CD4-positive, CD25-positive, alpha-beta regulatory T cell (primary cell): ENCODE results near the gene RPS6KA4. TPM values are rescaled to one million over a fixed set of nuclear protein-coding genes. Genes with fewer than 3 reads are reported as not detected.

Experiments used
- ATAC-seq, 2 donors: fragments of 150-1000 bp; cut with Tn5 transposase; one replicate each; pipeline ENCODE4 v1.10.0; 2021; ENCODE audit warnings: low read depth in 2 of 2, moderate number of reproducible peaks in 2 of 2, moderate library complexity in 1 of 2
- DNase-seq, 3 donors: peaks; one replicate each; pipeline versions ENCODE4 v3.0.0 to v3.0.0-alpha.2; 2012 to 2022; ENCODE audit warnings: mixed read lengths in 1 of 3
- H3K27ac ChIP-seq: one replicate; pipeline ENCODE4 v1.7.0; 2013; ENCODE audit warnings: mild to moderate bottlenecking, low read length; ENCODE audit not compliant: insufficient read depth, poor library complexity, severe bottlenecking
- H3K27me3 ChIP-seq: one replicate; pipeline ENCODE4 v1.7.0; 2013; ENCODE audit warnings: low read length; ENCODE audit not compliant: control insufficient read depth, insufficient read depth
- H3K36me3 ChIP-seq: one replicate; pipeline ENCODE4 v1.7.0; 2013; ENCODE audit warnings: mild to moderate bottlenecking, low read length, moderate library complexity; ENCODE audit not compliant: control insufficient read depth, insufficient read depth
- H3K4me1 ChIP-seq: 2 replicates; pipeline ENCODE4 v1.7.0; 2013; ENCODE audit warnings: mild to moderate bottlenecking, low read length; ENCODE audit not compliant: insufficient read depth, control insufficient read depth, poor library complexity, severe bottlenecking
- H3K4me3 ChIP-seq: one replicate; pipeline ENCODE4 v1.7.0; 2013; ENCODE audit warnings: low read depth, mild to moderate bottlenecking, low read length, moderate library complexity
- H3K9me3 ChIP-seq, 2 experiments: 1 replicate in 1 of 2; 2 replicates in 1 of 2; pipeline ENCODE4 v1.7.0; 2013; ENCODE audit warnings: low read length in 2 of 2, mild to moderate bottlenecking in 1 of 2, moderate library complexity in 1 of 2; ENCODE audit not compliant: control insufficient read depth in 2 of 2
- H3K27ac Mint-ChIP-seq, 3 donors: one replicate each; pipeline ENCODE4 v1.8.0; 2020 to 2022; ENCODE audit warnings: mild to moderate bottlenecking in 3 of 3, mixed read lengths in 3 of 3, moderate library complexity in 2 of 3
- H3K27me3 Mint-ChIP-seq: one replicate; pipeline ENCODE4 v1.8.0; 2022; ENCODE audit warnings: mild to moderate bottlenecking, mixed read lengths
- H3K36me3 Mint-ChIP-seq: one replicate; pipeline ENCODE4 v1.8.0; 2020; ENCODE audit warnings: mixed read lengths
- H3K4me1 Mint-ChIP-seq, 4 donors: one replicate each; pipeline ENCODE4 v1.8.0; 2020 to 2022; ENCODE audit warnings: mixed read lengths in 4 of 4, mild to moderate bottlenecking in 1 of 4
- H3K4me3 Mint-ChIP-seq, 4 donors: one replicate each; pipeline ENCODE4 v1.8.0; 2020 to 2022; ENCODE audit warnings: mild to moderate bottlenecking in 4 of 4, mixed read lengths in 4 of 4, moderate library complexity in 3 of 4
- H3K9me3 Mint-ChIP-seq, 7 donors: one replicate each; pipeline ENCODE4 v1.8.0; 2020 to 2022; ENCODE audit warnings: mixed read lengths in 7 of 7, mild to moderate bottlenecking in 3 of 7, moderate library complexity in 2 of 7
- polyA plus RNA-seq, 4 donors: library from polyadenylated mRNA; unstranded; fragments of 300-500 nt; fragmentation: Illumina TruSeq; gene quantifications; one replicate each; pipeline ENCODE4 v1.2.3, GENCODE V29; 2021
- total RNA-seq: library from RNA; stranded (reverse); gene quantifications from one replicate; pipeline ENCODE4 v1.2.3, GENCODE V29; 2022

RPS6KA4 gene
- total and polyA plus RNA-seq, 5 donors from 2014 or later, result 6.3 to 32.7 (median 12.4) TPM

DNA sequence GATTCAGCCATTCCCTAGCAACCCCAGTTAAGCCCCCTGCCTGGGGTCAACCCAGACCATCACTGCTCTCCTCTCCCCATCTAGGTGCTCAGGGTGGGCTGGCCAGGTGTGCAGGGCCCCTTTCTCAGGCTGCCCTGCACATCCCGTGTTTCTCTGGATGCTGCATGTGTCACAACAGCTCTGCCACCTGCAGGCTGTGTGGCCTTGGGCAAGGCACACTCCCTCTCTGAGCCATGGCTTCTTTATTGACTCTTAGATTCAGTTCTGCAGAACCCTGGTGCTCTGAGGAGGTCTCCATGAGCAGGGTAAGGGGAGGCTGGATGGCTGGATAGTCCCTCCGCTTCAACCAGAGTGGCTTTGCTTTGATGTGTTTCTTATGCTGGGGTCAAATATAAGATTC lies 24.6 kb downstream of the RPS6KA4 start:
- Mint-ChIP-seq H3K27ac (no peak overlapping the region), H3K9me3 (peaks cover 0 to 1% (median 0%) of the 10 kb centered on the region in 7 donors), H3K27me3 (no peaks in the 10 kb centered on the region), H3K36me3 (no peaks in the 10 kb centered on the region), H3K4me3 (no peak overlapping the region), H3K4me1 (peaks cover 0 to 5% (median 0%) of the 10 kb centered on the region in 4 donors)
- Histone ChIP-seq H3K27ac (no peak overlapping the region), H3K27me3 (no peaks in the 10 kb centered on the region), H3K9me3 (no peaks in the 10 kb centered on the region), H3K36me3 (no peaks in the 10 kb centered on the region), H3K4me1 (no peaks in the 10 kb centered on the region), H3K4me3 (no peak overlapping the region)
- DNase-seq, result no peak
- ATAC-seq, result no peak

- no peaks in the 10 kb centered on the region for H3K27me3 Mint-ChIP-seq
- H3K36me3 Mint-ChIP-seq, result no peaks in the 10 kb centered on the region
Observed at GRCh38 chr11:64384028-64384737, 25.2 kb downstream of the RPS6KA4 start.

DNA sequence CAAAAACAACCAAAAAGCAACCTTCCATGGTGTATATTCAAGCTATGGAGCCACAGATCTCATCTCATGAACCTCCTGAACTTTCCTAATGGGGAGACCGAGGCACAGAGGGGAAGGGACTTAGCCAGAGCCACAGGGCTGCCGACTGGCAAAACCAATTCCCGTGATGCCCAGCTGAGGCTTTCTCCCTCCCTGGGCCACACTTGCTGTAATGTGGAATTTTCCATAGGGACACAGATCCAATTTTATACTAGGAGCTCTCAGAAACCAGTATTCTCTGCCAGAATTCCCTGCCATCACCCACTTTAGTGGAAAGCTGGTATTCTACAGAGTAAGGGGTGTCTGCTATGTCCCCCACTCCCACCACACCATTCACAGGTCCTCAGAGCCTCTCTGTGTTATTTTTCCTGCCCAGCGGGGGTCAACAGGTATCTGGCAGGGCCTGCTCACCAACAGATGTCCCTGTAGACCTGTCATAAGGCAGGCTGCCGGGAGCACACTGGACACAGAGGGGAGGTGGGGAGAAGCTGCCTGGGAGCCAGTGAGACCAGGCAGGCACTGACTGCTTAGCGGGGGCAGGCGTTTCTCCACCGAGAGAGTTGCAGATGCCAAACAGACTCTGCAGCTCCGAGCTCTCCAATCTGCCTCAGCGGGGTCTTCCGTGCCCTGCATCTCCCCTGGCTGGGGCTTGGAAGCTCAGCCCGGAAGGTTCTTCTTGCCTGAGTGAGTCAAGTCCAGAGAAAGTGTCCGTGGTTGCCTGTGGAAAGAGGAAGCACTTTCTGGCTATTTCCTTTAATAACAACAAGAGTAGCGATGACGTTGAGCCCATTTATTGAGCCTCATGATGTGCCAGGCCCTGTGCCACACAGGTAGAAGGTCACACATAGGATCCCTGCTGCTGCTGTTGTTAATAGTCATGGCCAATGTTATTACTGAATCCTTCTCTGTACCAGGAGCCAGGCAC lies 26.3 kb downstream of the RPS6KA4 start:
- no peaks in the 10 kb centered on the region for H3K9me3 ChIP-seq
- no peak overlapping the region for H3K27ac ChIP-seq
- Mint-ChIP-seq H3K4me3 (no peak overlapping the region), H3K27ac (peak overlapping the region in 1 of 3 donors; percentile 8), H3K4me1 (peaks cover 0 to 5% (median under 1%) of the 10 kb centered on the region in 4 donors), H3K27me3 (no peaks in the 10 kb centered on the region), H3K9me3 (peaks cover 0 to 1% (median 0%) of the 10 kb centered on the region in 7 donors), H3K36me3 (no peaks in the 10 kb centered on the region)
- H3K27me3 ChIP-seq, result no peaks in the 10 kb centered on the region
- no peak overlapping the region for H3K4me3 ChIP-seq
- H3K36me3 ChIP-seq, result no peaks in the 10 kb centered on the region
- DNase-seq (no peak), ATAC-seq (no peak)
- no peaks in the 10 kb centered on the region for H3K4me1 ChIP-seq

More at GRCh38 chr11:64384028-64384737, 25.2 kb downstream of the RPS6KA4 start:
- DNase-seq (no peak), ATAC-seq (no peak)
- H3K36me3 ChIP-seq, result no peaks in the 10 kb centered on the region
- H3K4me1 ChIP-seq, result no peaks in the 10 kb centered on the region
- Mint-ChIP-seq H3K9me3 (peaks cover 0 to 1% (median 0%) of the 10 kb centered on the region in 7 donors), H3K4me3 (no peak overlapping the region), H3K27ac (peak overlapping the region in 1 of 3 donors; percentile 8), H3K4me1 (peaks cover 0 to 5% (median 0%) of the 10 kb centered on the region in 4 donors)
- H3K9me3 ChIP-seq, result no peaks in the 10 kb centered on the region
- no peak overlapping the region for H3K4me3 ChIP-seq
- H3K27me3 ChIP-seq, result no peaks in the 10 kb centered on the region
- H3K27ac ChIP-seq, result no peak overlapping the region

- Mint-ChIP-seq H3K27me3 (peaks cover 5% of the 10 kb centered on the region), H3K4me3 (no peak overlapping the region), H3K36me3 (no peaks in the 10 kb centered on the region), H3K27ac (no peak overlapping the region), H3K9me3 (peaks cover 0 to 2% (median 0%) of the 10 kb centered on the region in 7 donors), H3K4me1 (peaks cover 0 to 12% (median 3%) of the 10 kb centered on the region in 4 donors)
- DNase-seq (peak in 1 of 3 donors; percentile 10), ATAC-seq (peak in 1 of 2 donors; percentile 24)
- Histone ChIP-seq H3K36me3 (no peaks in the 10 kb centered on the region), H3K27ac (no peak overlapping the region), H3K4me1 (no peaks in the 10 kb centered on the region), H3K9me3 (no peaks in the 10 kb centered on the region), H3K27me3 (no peaks in the 10 kb centered on the region), H3K4me3 (no peak overlapping the region)
Observed at GRCh38 chr11:64385945-64386704, 27.2 kb downstream of the RPS6KA4 start.

- peaks cover 5% of the 10 kb centered on the region for H3K27me3 Mint-ChIP-seq
- DNase-seq (no peak), ATAC-seq (no peak)
- H3K9me3 Mint-ChIP-seq, result peaks cover 0 to 2% (median 0%) of the 10 kb centered on the region in 7 donors
- Histone ChIP-seq H3K4me1 (peaks cover 4% of the 10 kb centered on the region), H3K27me3 (no peaks in the 10 kb centered on the region), H3K4me3 (no peak overlapping the region), H3K36me3 (no peaks in the 10 kb centered on the region), H3K27ac (no peak overlapping the region), H3K9me3 (no peaks in the 10 kb centered on the region)
- H3K4me1 Mint-ChIP-seq, result peaks cover 0 to 17% (median 3%) of the 10 kb centered on the region in 4 donors
- H3K27ac Mint-ChIP-seq, result peak overlapping the region in 1 of 3 donors; percentile 48
- H3K36me3 Mint-ChIP-seq, result no peaks in the 10 kb centered on the region
- H3K4me3 Mint-ChIP-seq, result no peak overlapping the region
Observed at GRCh38 chr11:64387916-64388315, 29.0 kb downstream of the RPS6KA4 start.

DNA sequence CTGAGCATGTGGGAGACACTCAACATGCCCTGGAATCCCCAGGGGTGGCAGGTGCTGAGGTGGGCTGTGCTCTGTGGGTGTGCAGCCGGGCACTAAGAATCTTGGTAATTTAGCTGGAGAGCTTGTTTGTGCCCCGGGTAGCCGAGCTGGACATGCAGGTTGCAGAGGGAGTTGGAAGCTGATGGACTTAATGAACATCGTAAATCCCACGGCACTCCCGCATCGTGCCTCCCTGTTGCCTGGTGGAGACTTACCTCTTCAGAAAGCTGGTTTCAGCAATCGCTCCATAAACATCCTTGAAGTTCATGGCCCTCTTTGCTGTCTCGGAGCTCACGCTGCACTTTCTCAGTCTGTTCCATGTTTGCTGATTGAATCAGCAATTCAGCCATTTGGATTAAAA lies 29.9 kb downstream of the RPS6KA4 start:
- Mint-ChIP-seq H3K27ac (no peak overlapping the region), H3K27me3 (peaks cover 8% of the 10 kb centered on the region), H3K4me3 (no peak overlapping the region), H3K9me3 (peaks cover 0 to 2% (median 0%) of the 10 kb centered on the region in 7 donors), H3K36me3 (no peaks in the 10 kb centered on the region), H3K4me1 (peaks cover 0 to 17% (median 3%) of the 10 kb centered on the region in 4 donors)
- ATAC-seq, result no peak
- H3K27me3 ChIP-seq, result no peaks in the 10 kb centered on the region
- H3K4me1 ChIP-seq, result peaks cover 4% of the 10 kb centered on the region
- H3K4me3 ChIP-seq, result no peak overlapping the region
- H3K27ac ChIP-seq, result no peak overlapping the region
- no peak for DNase-seq
- no peaks in the 10 kb centered on the region for H3K36me3 ChIP-seq
- H3K9me3 ChIP-seq, result no peaks in the 10 kb centered on the region

- Mint-ChIP-seq H3K36me3 (no peaks in the 10 kb centered on the region), H3K27me3 (peaks cover 11% of the 10 kb centered on the region), H3K4me1 (peaks cover 0 to 17% (median 3%) of the 10 kb centered on the region in 4 donors), H3K27ac (peak overlapping the region in 1 of 3 donors; percentile 59), H3K4me3 (no peak overlapping the region), H3K9me3 (peaks cover 0 to 2% (median 0%) of the 10 kb centered on the region in 7 donors)
- Histone ChIP-seq H3K27me3 (no peaks in the 10 kb centered on the region), H3K4me3 (no peak overlapping the region), H3K27ac (no peak overlapping the region), H3K36me3 (no peaks in the 10 kb centered on the region), H3K4me1 (peaks cover 4% of the 10 kb centered on the region), H3K9me3 (no peaks in the 10 kb centered on the region)
- ATAC-seq, result no peak
- no peak for DNase-seq
Observed at GRCh38 chr11:64389851-64390250, 30.9 kb downstream of the RPS6KA4 start.
